ENCODE measurements around the gene CAPN14.

The CAPN14 gene

DNA sequence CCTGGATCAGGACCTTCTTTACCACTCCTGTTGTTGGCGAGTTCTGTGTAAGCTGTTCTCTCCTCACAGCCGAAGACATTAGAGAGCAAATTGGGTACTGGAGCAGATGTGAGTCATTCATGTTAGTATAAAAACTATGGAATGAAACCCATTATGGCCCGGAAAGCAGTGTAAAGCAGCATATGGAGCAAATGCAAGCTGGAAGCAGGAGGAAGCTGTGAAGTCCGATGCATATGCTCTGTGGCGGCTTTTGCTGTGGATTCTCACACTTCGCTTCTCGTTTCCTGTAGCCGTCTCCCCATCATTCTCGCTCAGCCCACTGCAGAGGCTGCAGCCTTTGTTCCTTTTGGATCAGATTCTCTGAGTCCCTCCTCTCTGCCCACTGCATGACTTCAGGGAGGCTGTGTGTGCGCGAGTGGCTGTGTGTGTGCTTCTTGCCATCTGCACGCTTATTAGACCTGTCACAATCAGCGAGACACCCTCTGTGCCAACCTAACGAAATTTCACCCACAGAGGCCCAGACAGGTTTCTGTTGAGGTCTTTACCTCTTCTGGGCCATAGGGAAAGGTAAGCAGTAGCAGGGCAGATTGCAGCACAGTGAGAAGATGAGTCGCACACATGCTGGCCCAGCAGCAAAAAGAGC, 75.8 kb downstream of the CAPN14 start:
- Histone ChIP-seq H2BK5ac (ENCODE audit: low read length) (no peak overlapping the region), H2AFZ (ENCODE audit: low read length) (no peak overlapping the region), H3K9me3 (replicated peaks in 1 of 2; ENCODE audit: control insufficient read depth in 2 of 2, insufficient read depth in 1 of 2, low read depth in 1 of 2, low read length in 2 of 2) (no peaks in the 10 kb centered on the region), H3K4me1 (ENCODE audit: control insufficient read depth in 2 of 2, insufficient read depth in 1 of 2, low read depth in 1 of 2, low read length in 2 of 2) (no peaks in the 10 kb centered on the region), H3K4ac (ENCODE audit: low read length) (no peak overlapping the region), H3K4me3 (ENCODE audit: low read length in 2 of 2) (no peak overlapping the region), H2BK120ac (ENCODE audit: low read depth, low read length) (no peak overlapping the region), H2BK15ac (ENCODE audit: low read length) (no peak overlapping the region), H2BK12ac (ENCODE audit: low read length) (no peak overlapping the region), H3K4me2 (ENCODE audit: insufficient read depth, low read length, poor library complexity, severe bottlenecking) (no peak overlapping the region), H2AK5ac (ENCODE audit: low read depth, low read length) (no peak overlapping the region), H4K8ac (ENCODE audit: low read depth, low read length) (no peak overlapping the region), H3K18ac (ENCODE audit: low read length) (no peak overlapping the region), H3K23ac (ENCODE audit: low read depth, low read length, poor library complexity) (no peak overlapping the region), H4K91ac (ENCODE audit: low read depth, low read length, poor library complexity) (no peak overlapping the region), H3K36me3 (replicated peaks in 1 of 2; ENCODE audit: control insufficient read depth in 2 of 2, insufficient read depth in 2 of 2, low read length in 2 of 2) (no peaks in the 10 kb centered on the region), H3K27ac (replicated peaks; ENCODE audit: low read length) (no peak overlapping the region), H3K27me3 (ENCODE audit: control insufficient read depth in 3 of 3, insufficient read depth in 3 of 3, low read depth in 1 of 3, low read length in 3 of 3) (peaks cover 2 to 69% (median 29%) of the 10 kb centered on the region in 3 experiments), H3K9ac (ENCODE audit: low read depth, low read length, poor library complexity) (no peak overlapping the region), H3K79me1 (ENCODE audit: low read depth, low read length) (no peaks in the 10 kb centered on the region), H3K14ac (ENCODE audit: low read length) (no peak overlapping the region)
- no peak for DNase-seq (ENCODE audit: low spot score)
- no CpG with 5 or more reads among the region's 15 CpGs for WGBS, 2 donors (ENCODE audit: extremely low coverage in 2 of 2, insufficient read length in 2 of 2, insufficient replicate concordance in 1 of 2)

DNA sequence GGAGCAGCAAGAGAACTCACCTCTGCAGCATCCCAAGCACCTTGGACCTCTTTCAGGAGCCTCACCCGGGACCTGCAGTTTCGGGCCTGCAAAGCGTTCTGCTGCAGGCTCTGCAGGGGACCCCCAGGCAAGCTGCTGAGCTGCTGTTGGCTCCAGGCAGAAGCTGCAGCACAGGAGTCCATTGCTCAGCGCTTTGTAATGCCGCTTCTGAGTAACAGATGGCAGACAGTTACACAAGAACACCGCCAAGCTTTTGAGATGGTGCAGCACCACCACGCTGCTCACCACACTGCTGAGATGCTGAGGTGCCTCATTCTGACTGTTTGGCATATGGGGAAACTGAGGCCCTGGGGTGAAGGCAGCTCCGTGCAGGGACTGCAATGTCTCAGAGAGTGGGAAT, 77.2 kb downstream of the CAPN14 start:
- no peak overlapping the region for H2BK12ac ChIP-seq (ENCODE audit: low read length)
- no peaks in the 10 kb centered on the region for H3K79me1 ChIP-seq (ENCODE audit: low read depth, low read length)
- no peak overlapping the region for H2AFZ ChIP-seq (ENCODE audit: low read length)
- no peak overlapping the region for H2BK120ac ChIP-seq (ENCODE audit: low read depth, low read length)
- H3K9me3 ChIP-seq (replicated peaks in 1 of 2; ENCODE audit: control insufficient read depth in 2 of 2, insufficient read depth in 1 of 2, low read depth in 1 of 2, low read length in 2 of 2) = no peaks in the 10 kb centered on the region
- H3K27me3 ChIP-seq (ENCODE audit: control insufficient read depth in 3 of 3, insufficient read depth in 3 of 3, low read depth in 1 of 3, low read length in 3 of 3) = peaks cover 2 to 77% (median 34%) of the 10 kb centered on the region in 3 experiments
- H3K4me3 ChIP-seq (ENCODE audit: low read length in 2 of 2) = no peak overlapping the region
- WGBS, 2 donors (ENCODE audit: extremely low coverage in 2 of 2, insufficient read length in 2 of 2, insufficient replicate concordance in 1 of 2) = no CpG with 5 or more reads among the region's 8 CpGs
- peak overlapping the region; percentile 30 for H2AK5ac ChIP-seq (ENCODE audit: low read depth, low read length)
- H3K4me2 ChIP-seq (ENCODE audit: insufficient read depth, low read length, poor library complexity, severe bottlenecking) = no peak overlapping the region
- no peak for DNase-seq (ENCODE audit: low spot score)
- no peak overlapping the region for H3K9ac ChIP-seq (ENCODE audit: low read depth, low read length, poor library complexity)
- H2BK15ac ChIP-seq (ENCODE audit: low read length) = no peak overlapping the region
- H3K18ac ChIP-seq (ENCODE audit: low read length) = no peak overlapping the region
- no peak overlapping the region for H3K4ac ChIP-seq (ENCODE audit: low read length)
- H3K14ac ChIP-seq (ENCODE audit: low read length) = no peak overlapping the region
- H4K91ac ChIP-seq (ENCODE audit: low read depth, low read length, poor library complexity) = no peak overlapping the region
- H2BK5ac ChIP-seq (ENCODE audit: low read length) = no peak overlapping the region
- no peak overlapping the region for H3K23ac ChIP-seq (ENCODE audit: low read depth, low read length, poor library complexity)
- H3K27ac ChIP-seq (replicated peaks; ENCODE audit: low read length) = no peak overlapping the region
- no peaks in the 10 kb centered on the region for H3K36me3 ChIP-seq (replicated peaks in 1 of 2; ENCODE audit: control insufficient read depth in 2 of 2, insufficient read depth in 2 of 2, low read length in 2 of 2)
- H3K4me1 ChIP-seq (ENCODE audit: control insufficient read depth in 2 of 2, insufficient read depth in 1 of 2, low read depth in 1 of 2, low read length in 2 of 2) = no peaks in the 10 kb centered on the region
- no peak overlapping the region for H4K8ac ChIP-seq (ENCODE audit: low read depth, low read length)

DNA sequence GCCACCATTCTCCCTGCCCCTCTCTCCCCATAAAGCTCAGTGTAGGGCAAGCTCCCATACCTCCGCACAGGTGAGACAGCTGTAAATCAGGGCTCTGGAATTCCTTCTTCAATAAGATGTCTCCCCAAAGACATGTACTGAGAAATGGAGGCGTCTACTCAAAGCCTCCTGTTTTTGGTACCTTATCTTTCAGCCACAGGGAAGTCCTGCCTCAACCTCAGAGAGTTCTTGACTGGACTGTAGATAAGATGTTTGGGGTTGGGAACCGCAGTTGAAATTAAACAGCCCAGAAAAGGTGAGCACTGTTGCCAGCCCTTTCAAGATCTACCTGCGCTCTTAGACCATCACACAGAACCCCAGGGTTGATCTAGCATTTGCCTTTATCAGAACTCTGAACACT, 77.6 kb downstream of the CAPN14 start:
- H2BK15ac ChIP-seq (ENCODE audit: low read length) = no peak overlapping the region
- no peaks in the 10 kb centered on the region for H3K9me3 ChIP-seq (replicated peaks in 1 of 2; ENCODE audit: control insufficient read depth in 2 of 2, insufficient read depth in 1 of 2, low read depth in 1 of 2, low read length in 2 of 2)
- H3K4me2 ChIP-seq (ENCODE audit: insufficient read depth, low read length, poor library complexity, severe bottlenecking) = no peak overlapping the region
- H3K4ac ChIP-seq (ENCODE audit: low read length) = no peak overlapping the region
- no peak overlapping the region for H2BK5ac ChIP-seq (ENCODE audit: low read length)
- no peak overlapping the region for H2AFZ ChIP-seq (ENCODE audit: low read length)
- no peaks in the 10 kb centered on the region for H3K4me1 ChIP-seq (ENCODE audit: control insufficient read depth in 2 of 2, insufficient read depth in 1 of 2, low read depth in 1 of 2, low read length in 2 of 2)
- no peak overlapping the region for H2BK12ac ChIP-seq (ENCODE audit: low read length)
- no peak overlapping the region for H3K18ac ChIP-seq (ENCODE audit: low read length)
- no peak overlapping the region for H3K9ac ChIP-seq (ENCODE audit: low read depth, low read length, poor library complexity)
- no peak for DNase-seq (ENCODE audit: low spot score)
- H3K27ac ChIP-seq (replicated peaks; ENCODE audit: low read length) = no peak overlapping the region
- no CpG with 5 or more reads among the region's 4 CpGs for WGBS, 2 donors (ENCODE audit: extremely low coverage in 2 of 2, insufficient read length in 2 of 2, insufficient replicate concordance in 1 of 2)
- H4K8ac ChIP-seq (ENCODE audit: low read depth, low read length) = no peak overlapping the region
- H3K4me3 ChIP-seq (ENCODE audit: low read length in 2 of 2) = no peak overlapping the region
- H2AK5ac ChIP-seq (ENCODE audit: low read depth, low read length) = no peak overlapping the region
- H3K23ac ChIP-seq (ENCODE audit: low read depth, low read length, poor library complexity) = no peak overlapping the region
- H2BK120ac ChIP-seq (ENCODE audit: low read depth, low read length) = no peak overlapping the region
- H3K36me3 ChIP-seq (replicated peaks in 1 of 2; ENCODE audit: control insufficient read depth in 2 of 2, insufficient read depth in 2 of 2, low read length in 2 of 2) = no peaks in the 10 kb centered on the region
- no peak overlapping the region for H3K14ac ChIP-seq (ENCODE audit: low read length)
- H4K91ac ChIP-seq (ENCODE audit: low read depth, low read length, poor library complexity) = no peak overlapping the region
- no peaks in the 10 kb centered on the region for H3K79me1 ChIP-seq (ENCODE audit: low read depth, low read length)
- peaks cover 2 to 78% (median 34%) of the 10 kb centered on the region in 3 experiments for H3K27me3 ChIP-seq (ENCODE audit: control insufficient read depth in 3 of 3, insufficient read depth in 3 of 3, low read depth in 1 of 3, low read length in 3 of 3)

DNA sequence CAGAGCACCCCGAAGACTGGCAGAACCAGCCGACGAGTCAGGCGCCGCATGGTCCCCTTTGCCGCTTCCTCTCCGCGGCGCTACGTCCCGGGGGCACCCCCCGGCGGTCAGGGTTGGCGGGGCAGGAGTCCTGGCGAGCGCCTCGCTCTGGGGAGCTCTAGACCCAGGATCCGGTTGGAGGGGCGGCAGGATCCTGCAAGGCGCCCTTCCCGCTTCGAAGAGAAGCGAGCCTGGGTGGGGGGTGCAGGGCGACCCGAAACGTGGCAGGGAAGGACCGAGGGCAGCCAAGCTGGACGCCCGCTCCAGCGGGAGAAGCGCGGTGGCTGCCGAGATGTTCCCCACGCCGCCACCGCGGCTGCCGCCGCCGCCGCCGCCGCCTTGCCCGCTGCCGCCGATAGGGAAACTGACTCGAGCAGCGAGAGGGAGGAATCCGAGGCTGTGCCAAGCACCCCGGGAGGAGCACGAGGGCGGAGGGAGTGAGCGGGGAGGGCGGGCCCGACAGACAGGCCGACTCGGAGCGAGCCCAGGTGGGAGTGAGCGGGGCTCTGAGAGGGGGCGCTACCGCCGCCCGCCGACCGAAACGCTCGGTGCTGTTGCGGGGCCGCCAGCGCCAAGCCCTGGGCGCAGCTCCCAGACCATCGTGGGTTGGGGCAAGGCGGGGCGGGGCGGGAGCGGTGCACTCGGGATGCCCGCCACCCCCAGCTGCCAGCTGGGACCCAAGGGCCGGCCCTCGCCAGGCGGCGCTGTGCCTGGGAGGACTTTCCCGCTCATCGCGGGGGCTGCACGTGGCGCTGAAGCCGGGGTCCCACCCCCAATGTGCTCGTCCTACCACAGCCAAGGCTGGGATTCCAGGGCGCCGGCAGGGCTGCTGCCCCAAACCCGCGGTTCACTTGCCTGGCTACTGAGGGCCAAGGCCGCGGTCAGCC, 79.0 kb downstream of the CAPN14 start, which contains the start of gene GALNT14:
Gene GALNT14, minus strand, starts transcription at position 404 of the 926 bp plus-strand sequence. Its CDS starts 354 bp downstream, at position 50.
- no peak within 1 kb of the TSS for H3K14ac ChIP-seq (ENCODE audit: low read length)
- no CpG with 5 or more reads among the region's 95 CpGs for WGBS, 2 donors (ENCODE audit: extremely low coverage in 2 of 2, insufficient read length in 2 of 2, insufficient replicate concordance in 1 of 2)
- H3K27me3 ChIP-seq (ENCODE audit: control insufficient read depth in 3 of 3, insufficient read depth in 3 of 3, low read depth in 1 of 3, low read length in 3 of 3) = peaks cover 2 to 89% (median 34%) of the 10 kb centered on the region in 3 experiments

More for the DNA sequence above, 79.0 kb downstream of the CAPN14 start, which contains the start of gene GALNT14:
- peak within 1 kb of the TSS; percentile 44 for H3K23ac ChIP-seq (ENCODE audit: low read depth, low read length, poor library complexity)
- peak within 1 kb of the TSS; percentile 89 for H2AFZ ChIP-seq (ENCODE audit: low read length)
- no peaks in the 10 kb centered on the region for H3K9me3 ChIP-seq (replicated peaks in 1 of 2; ENCODE audit: control insufficient read depth in 2 of 2, insufficient read depth in 1 of 2, low read depth in 1 of 2, low read length in 2 of 2)
- H2BK5ac ChIP-seq (ENCODE audit: low read length) = peak within 1 kb of the TSS; percentile 19
- H3K4ac ChIP-seq (ENCODE audit: low read length) = no peak within 1 kb of the TSS
- H3K4me3 ChIP-seq (ENCODE audit: low read length in 2 of 2) = peak within 1 kb of the TSS in 1 of 2 donors; percentile 82
- no peak within 1 kb of the TSS for H2AK5ac ChIP-seq (ENCODE audit: low read depth, low read length)
- no peaks in the 10 kb centered on the region for H3K79me1 ChIP-seq (ENCODE audit: low read depth, low read length)
- H3K27ac ChIP-seq (replicated peaks; ENCODE audit: low read length) = no peak within 1 kb of the TSS
- peak within 1 kb of the TSS; percentile 92 for H3K18ac ChIP-seq (ENCODE audit: low read length)
- H4K8ac ChIP-seq (ENCODE audit: low read depth, low read length) = no peak within 1 kb of the TSS
- no peak within 1 kb of the TSS for H2BK12ac ChIP-seq (ENCODE audit: low read length)
- H4K91ac ChIP-seq (ENCODE audit: low read depth, low read length, poor library complexity) = no peak within 1 kb of the TSS
- H2BK120ac ChIP-seq (ENCODE audit: low read depth, low read length) = no peak within 1 kb of the TSS
- H3K4me2 ChIP-seq (ENCODE audit: insufficient read depth, low read length, poor library complexity, severe bottlenecking) = peak within 1 kb of the TSS; percentile 88
- H3K9ac ChIP-seq (ENCODE audit: low read depth, low read length, poor library complexity) = peak within 1 kb of the TSS; percentile 70
- peak; percentile 56 for DNase-seq (ENCODE audit: low spot score)
- peak within 1 kb of the TSS; percentile 62 for H2BK15ac ChIP-seq (ENCODE audit: low read length)
- no peaks in the 10 kb centered on the region for H3K36me3 ChIP-seq (replicated peaks in 1 of 2; ENCODE audit: control insufficient read depth in 2 of 2, insufficient read depth in 2 of 2, low read length in 2 of 2)
- H3K4me1 ChIP-seq (ENCODE audit: control insufficient read depth in 2 of 2, insufficient read depth in 1 of 2, low read depth in 1 of 2, low read length in 2 of 2) = no peaks in the 10 kb centered on the region
